ENCODE results near the gene GINS1.

The GINS1 gene

GRCh38 chr20:25407311-25408169, at the start of gene GINS1:
TSS of gene GINS1 (plus strand) at chr20:25407673. CDS start at chr20:25407821, 148 bp downstream.
- H3K27ac ChIP-seq = peak within 1 kb of the TSS; percentile 82
- no peak for TF ChIP-seq CTCF (conservative IDR thresholded peaks at IDR 0.05)

- H3K27ac ChIP-seq = peak overlapping the region; percentile 45
- no peak for TF ChIP-seq CTCF (conservative IDR thresholded peaks at IDR 0.05)
Measured at GRCh38 chr20:25360631-25361286, 46.7 kb upstream of the GINS1 start.

- TF ChIP-seq CTCF (conservative IDR thresholded peaks at IDR 0.05) = no peak
- peak overlapping the region; percentile 45 for H3K27ac ChIP-seq
Measured at GRCh38 chr20:25361287-25361683, 46.2 kb upstream of the GINS1 start.

- H3K27ac ChIP-seq = peak overlapping the region; percentile 48
- TF ChIP-seq CTCF (conservative IDR thresholded peaks at IDR 0.05) = no peak
Measured at GRCh38 chr20:25364180-25364788, 43.2 kb upstream of the GINS1 start.

- 0 out of 2 replicates have a peak, but pooled peaks have one; percentile 14 for TF ChIP-seq CTCF (conservative IDR thresholded peaks at IDR 0.05)
- H3K27ac ChIP-seq = peak overlapping the region; percentile 48
Measured at GRCh38 chr20:25364879-25365699, 42.4 kb upstream of the GINS1 start.

GRCh38 chr20:25368526-25368925, 38.9 kb upstream of the GINS1 start:
- TF ChIP-seq CTCF (conservative IDR thresholded peaks at IDR 0.05) = no peak
- no peak overlapping the region for H3K27ac ChIP-seq
